Peyer's patch (tissue), 4 donors: ENCODE data around the gene EML1.

Source experiments
- POLR2A ChIP-seq, 2 donors: fragments of 450-650 bp; IDR thresholded peaks; one replicate each; pipeline ENCODE4 v1.5.1; 2017; ENCODE audit warnings: antibody characterized with exemption in 2 of 2, mild to moderate bottlenecking in 2 of 2, moderate library complexity in 2 of 2
- TF ChIP-seq, protein P1 (sequence below), 6 experiments: fragments of 450-650 bp in 4 of 6; fragments of 200-600 bp in 2 of 6; sonication (generic) in 1 of 6; IDR thresholded peaks; one replicate each; pipeline ENCODE4 v1.5.1; 2017 to 2019; ENCODE audit warnings: antibody characterized with exemption in 6 of 6, mild to moderate bottlenecking in 3 of 6, moderate library complexity in 1 of 6

DNA sequence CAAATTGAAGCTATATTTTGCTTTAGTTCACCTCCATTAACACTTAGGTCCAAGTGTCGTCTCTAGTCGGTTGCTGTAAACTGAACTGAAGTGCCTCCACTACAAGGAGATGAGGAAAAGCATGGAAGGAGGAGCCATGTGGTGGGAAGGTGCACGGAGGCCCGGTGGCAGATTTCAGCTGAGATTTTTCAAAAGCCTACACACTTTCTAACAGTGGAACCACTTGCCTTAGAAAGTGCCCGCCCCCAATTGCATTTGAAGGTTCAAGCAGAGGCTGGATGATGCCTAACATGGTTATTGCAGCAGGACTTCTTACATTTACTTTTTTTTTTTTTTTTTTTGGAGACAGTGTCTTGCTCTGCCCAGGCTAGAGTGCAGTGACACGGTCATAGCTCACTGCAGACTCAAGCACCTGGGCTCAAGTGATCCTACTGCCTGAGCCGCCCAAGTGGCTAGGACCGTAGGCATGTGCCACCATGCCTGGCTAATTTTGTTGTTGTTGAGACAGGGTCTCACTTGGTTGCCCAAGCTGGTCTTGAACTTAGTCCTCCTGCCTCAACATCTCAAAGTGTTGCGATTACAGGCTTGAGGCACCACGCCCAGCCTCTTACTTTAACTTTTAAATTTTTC is 27.6 kb downstream of the EML1 start:
- TF ChIP-seq, protein P1, sequence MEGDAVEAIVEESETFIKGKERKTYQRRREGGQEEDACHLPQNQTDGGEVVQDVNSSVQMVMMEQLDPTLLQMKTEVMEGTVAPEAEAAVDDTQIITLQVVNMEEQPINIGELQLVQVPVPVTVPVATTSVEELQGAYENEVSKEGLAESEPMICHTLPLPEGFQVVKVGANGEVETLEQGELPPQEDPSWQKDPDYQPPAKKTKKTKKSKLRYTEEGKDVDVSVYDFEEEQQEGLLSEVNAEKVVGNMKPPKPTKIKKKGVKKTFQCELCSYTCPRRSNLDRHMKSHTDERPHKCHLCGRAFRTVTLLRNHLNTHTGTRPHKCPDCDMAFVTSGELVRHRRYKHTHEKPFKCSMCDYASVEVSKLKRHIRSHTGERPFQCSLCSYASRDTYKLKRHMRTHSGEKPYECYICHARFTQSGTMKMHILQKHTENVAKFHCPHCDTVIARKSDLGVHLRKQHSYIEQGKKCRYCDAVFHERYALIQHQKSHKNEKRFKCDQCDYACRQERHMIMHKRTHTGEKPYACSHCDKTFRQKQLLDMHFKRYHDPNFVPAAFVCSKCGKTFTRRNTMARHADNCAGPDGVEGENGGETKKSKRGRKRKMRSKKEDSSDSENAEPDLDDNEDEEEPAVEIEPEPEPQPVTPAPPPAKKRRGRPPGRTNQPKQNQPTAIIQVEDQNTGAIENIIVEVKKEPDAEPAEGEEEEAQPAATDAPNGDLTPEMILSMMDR (IDR thresholded peaks at IDR 0.05), result no peak
- no peak for TF ChIP-seq POLR2A (IDR thresholded peaks at IDR 0.05)
